Liver (tissue), 9 donors: ENCODE measurements around the gene PRPH2. TPM values are rescaled to one million over a fixed set of nuclear protein-coding genes. Genes with fewer than 3 reads are reported as not detected.

Experiments
- DNase-seq: peaks from one replicate; pipeline ENCODE4 v3.0.0-alpha.2; 2017; ENCODE audit warnings: low spot score
- H3K27ac ChIP-seq, 2 donors: one replicate each; pipeline ENCODE4 v1.7.0; 2013; ENCODE audit warnings: inconsistent platforms in 2 of 2, low read length in 2 of 2, control low read depth in 1 of 2, low read depth in 1 of 2, mild to moderate bottlenecking in 1 of 2
- H3K27me3 ChIP-seq, 4 donors: one replicate each; pipeline versions ENCODE4 v1.6.1 to v1.7.0; 2013; ENCODE audit warnings: low read length in 3 of 4, inconsistent platforms in 1 of 4, mild to moderate bottlenecking in 1 of 4, moderate library complexity in 1 of 4; ENCODE audit not compliant: control insufficient read depth in 4 of 4, insufficient read depth in 4 of 4
- H3K36me3 ChIP-seq, 4 donors: one replicate each; pipeline versions ENCODE4 v1.6.1 to v1.7.0; 2013; ENCODE audit warnings: low read length in 3 of 4, mild to moderate bottlenecking in 3 of 4, low read depth in 1 of 4, moderate library complexity in 1 of 4; ENCODE audit not compliant: control insufficient read depth in 4 of 4, insufficient read depth in 3 of 4
- H3K4me1 ChIP-seq, 4 donors: one replicate each; pipeline versions ENCODE4 v1.6.1 to v1.7.0; 2013; ENCODE audit warnings: low read length in 3 of 4, mild to moderate bottlenecking in 3 of 4, moderate library complexity in 1 of 4; ENCODE audit not compliant: control insufficient read depth in 4 of 4, insufficient read depth in 4 of 4
- H3K4me3 ChIP-seq, 3 donors: one replicate each; pipeline versions ENCODE4 v1.6.1 to v1.7.0; 2013; ENCODE audit warnings: low read length in 3 of 3, control low read depth in 1 of 3, low read depth in 1 of 3, mild to moderate bottlenecking in 1 of 3
- H3K9ac ChIP-seq, 2 donors: one replicate each; pipeline ENCODE4 v1.7.0; 2013; ENCODE audit warnings: low read length in 2 of 2, mild to moderate bottlenecking in 2 of 2, moderate library complexity in 2 of 2, control low read depth in 1 of 2, low read depth in 1 of 2
- H3K9me3 ChIP-seq, 4 donors: one replicate each; pipeline versions ENCODE4 v1.6.1 to v1.7.0; 2013; ENCODE audit warnings: low read length in 3 of 4; ENCODE audit not compliant: control insufficient read depth in 4 of 4
- FOXA1 ChIP-seq: IDR thresholded peaks from 2 replicates; pipeline ENCODE4 v1.6.1; 2016; ENCODE audit warnings: antibody characterized with exemption
- FOXA2 ChIP-seq: IDR thresholded peaks from 2 replicates; pipeline ENCODE4 v1.6.1; 2016; ENCODE audit warnings: antibody characterized with exemption
- GABPA ChIP-seq, 2 donors: IDR thresholded peaks in 1 of 2; conservative IDR thresholded peaks in 1 of 2; 2 replicates each; pipeline ENCODE4 v1.6.1; 2016; ENCODE audit warnings: antibody characterized with exemption in 2 of 2, mild to moderate bottlenecking in 1 of 2, moderate library complexity in 1 of 2
- NR2F2 ChIP-seq: IDR thresholded peaks from 2 replicates; pipeline ENCODE4 v1.6.1; 2016; ENCODE audit warnings: antibody characterized with exemption
- RAD21 ChIP-seq, 2 donors: IDR thresholded peaks; 2 replicates each; pipeline ENCODE4 v1.6.1; 2016; ENCODE audit warnings: antibody characterized with exemption in 2 of 2, mild to moderate bottlenecking in 2 of 2
- RXRA ChIP-seq, 2 donors: IDR thresholded peaks; 2 replicates each; pipeline ENCODE4 v1.6.1; 2017 to 2018; ENCODE audit warnings: antibody characterized with exemption in 2 of 2, mild to moderate bottlenecking in 1 of 2
- SP1 ChIP-seq: IDR thresholded peaks from 2 replicates; pipeline ENCODE4 v1.6.1; 2018; ENCODE audit warnings: antibody characterized with exemption, mild to moderate bottlenecking
- TAF1 ChIP-seq: conservative IDR thresholded peaks from 2 replicates; pipeline ENCODE4 v1.6.1; 2016; ENCODE audit warnings: antibody characterized with exemption, mild to moderate bottlenecking
- YY1 ChIP-seq: IDR thresholded peaks from 2 replicates; pipeline ENCODE4 v1.6.1; 2016; ENCODE audit warnings: antibody characterized with exemption, mild to moderate bottlenecking
- WGBS: extraction: QIAGEN DNeasy Blood & Tissue Kit; methylation state at CpG from one replicate; pipeline ENCODE4 v1.1.7; 2013; 5-methylcytosine and 5-hydroxymethylcytosine counted together
- polyA plus RNA-seq, 2 donors: library from polyadenylated mRNA; stranded (reverse) in 1 of 2; unstranded in 1 of 2; fragments of 200-250 nt in 1 of 2; fragments of >200 nt in 1 of 2; fragmentation: Nextera tagmentation in 1 of 2; extraction: Ambion mirVana in 1 of 2; gene quantifications; one replicate each; pipeline versions ENCODE4 v1.2.1 to v1.2.3, GENCODE V29; 2013 to 2015
- total RNA-seq, 2 donors: library from RNA; depleted of rRNA; stranded (reverse); fragments of >200 nt; gene quantifications; one replicate each; pipeline ENCODE4 v1.2.3, GENCODE V29; 2014
- TF ChIP-seq, protein P1 (sequence below): IDR thresholded peaks from 2 replicates; pipeline ENCODE4 v1.6.1; 2016; ENCODE audit warnings: antibody characterized with exemption
- TF ChIP-seq, protein P2 (sequence below): IDR thresholded peaks from 2 replicates; pipeline ENCODE4 v1.6.1; 2016; ENCODE audit warnings: antibody characterized with exemption, mild to moderate bottlenecking
- TF ChIP-seq, protein P3 (sequence below): fragments of 150-350 bp; IDR thresholded peaks from 2 replicates; pipeline ENCODE4 v1.5.1; 2017; ENCODE audit warnings: improper control_type of control experiment, low read depth, low read length; ENCODE audit not compliant: missing input control
- TF ChIP-seq, protein P4 (sequence below): IDR thresholded peaks from 2 replicates; pipeline ENCODE4 v1.6.1; 2016; ENCODE audit warnings: antibody characterized with exemption
- TF ChIP-seq, protein P5 (sequence below): IDR thresholded peaks from 2 replicates; pipeline ENCODE4 v1.6.1; 2016; ENCODE audit warnings: antibody characterized with exemption
- donor health status: healthy.
- donor health status: healthy.
- donor health status: healthy.
- donor health status: healthy.
- donor health status: healthy.

Gene PRPH2
- total and polyA plus RNA-seq, 4 donors, result 0.06 to 0.33 (median 0.13) TPM

DNA sequence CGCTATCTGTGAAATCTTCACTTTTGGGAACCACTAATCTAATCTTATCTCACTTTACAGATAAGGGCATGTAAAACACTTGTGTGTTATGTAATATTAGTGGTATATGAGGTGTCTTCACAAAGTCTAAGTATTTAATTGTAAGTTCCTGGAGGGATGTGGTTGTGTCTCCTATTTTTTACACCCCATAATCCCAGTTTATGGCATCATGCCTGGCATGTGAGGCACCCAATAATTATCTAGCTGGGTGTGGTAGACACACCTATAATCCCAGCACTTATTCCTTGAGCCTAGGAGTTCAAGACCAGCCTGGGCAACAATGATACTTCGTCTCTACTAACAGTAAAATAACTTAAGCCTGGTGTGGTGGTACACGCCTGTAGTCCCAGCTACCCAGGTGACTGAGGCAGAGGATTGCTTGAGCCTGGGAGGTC lies 40.0 kb upstream of the PRPH2 start:
- Histone ChIP-seq H3K9me3 (no peaks in the 10 kb centered on the region), H3K27ac (no peak overlapping the region), H3K4me1 (no peaks in the 10 kb centered on the region), H3K4me3 (no peak overlapping the region), H3K9ac (no peak overlapping the region), H3K36me3 (peaks cover 0 to 1% (median 0%) of the 10 kb centered on the region in 4 donors), H3K27me3 (no peaks in the 10 kb centered on the region)
- WGBS, result 92% methylated on average over 3 of the region's 3 CpGs
- DNase-seq, result no peak
- TF ChIP-seq, protein P1, sequence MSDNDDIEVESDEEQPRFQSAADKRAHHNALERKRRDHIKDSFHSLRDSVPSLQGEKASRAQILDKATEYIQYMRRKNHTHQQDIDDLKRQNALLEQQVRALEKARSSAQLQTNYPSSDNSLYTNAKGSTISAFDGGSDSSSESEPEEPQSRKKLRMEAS, result no peak
- no peak for TF ChIP-seq GABPA (IDR thresholded peaks at IDR 0.05 in 1 of 2, conservative IDR thresholded peaks at IDR 0.05 in 1 of 2)
- no peak for TF ChIP-seq FOXA1
- TF ChIP-seq, protein P2, sequence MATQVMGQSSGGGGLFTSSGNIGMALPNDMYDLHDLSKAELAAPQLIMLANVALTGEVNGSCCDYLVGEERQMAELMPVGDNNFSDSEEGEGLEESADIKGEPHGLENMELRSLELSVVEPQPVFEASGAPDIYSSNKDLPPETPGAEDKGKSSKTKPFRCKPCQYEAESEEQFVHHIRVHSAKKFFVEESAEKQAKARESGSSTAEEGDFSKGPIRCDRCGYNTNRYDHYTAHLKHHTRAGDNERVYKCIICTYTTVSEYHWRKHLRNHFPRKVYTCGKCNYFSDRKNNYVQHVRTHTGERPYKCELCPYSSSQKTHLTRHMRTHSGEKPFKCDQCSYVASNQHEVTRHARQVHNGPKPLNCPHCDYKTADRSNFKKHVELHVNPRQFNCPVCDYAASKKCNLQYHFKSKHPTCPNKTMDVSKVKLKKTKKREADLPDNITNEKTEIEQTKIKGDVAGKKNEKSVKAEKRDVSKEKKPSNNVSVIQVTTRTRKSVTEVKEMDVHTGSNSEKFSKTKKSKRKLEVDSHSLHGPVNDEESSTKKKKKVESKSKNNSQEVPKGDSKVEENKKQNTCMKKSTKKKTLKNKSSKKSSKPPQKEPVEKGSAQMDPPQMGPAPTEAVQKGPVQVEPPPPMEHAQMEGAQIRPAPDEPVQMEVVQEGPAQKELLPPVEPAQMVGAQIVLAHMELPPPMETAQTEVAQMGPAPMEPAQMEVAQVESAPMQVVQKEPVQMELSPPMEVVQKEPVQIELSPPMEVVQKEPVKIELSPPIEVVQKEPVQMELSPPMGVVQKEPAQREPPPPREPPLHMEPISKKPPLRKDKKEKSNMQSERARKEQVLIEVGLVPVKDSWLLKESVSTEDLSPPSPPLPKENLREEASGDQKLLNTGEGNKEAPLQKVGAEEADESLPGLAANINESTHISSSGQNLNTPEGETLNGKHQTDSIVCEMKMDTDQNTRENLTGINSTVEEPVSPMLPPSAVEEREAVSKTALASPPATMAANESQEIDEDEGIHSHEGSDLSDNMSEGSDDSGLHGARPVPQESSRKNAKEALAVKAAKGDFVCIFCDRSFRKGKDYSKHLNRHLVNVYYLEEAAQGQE, result no peak
- no peak for TF ChIP-seq NR2F2
- TF ChIP-seq YY1, result no peak
- TF ChIP-seq RXRA (IDR thresholded peaks at IDR 0.05), result no peak
- no peak for TF ChIP-seq SP1
- no peak for TF ChIP-seq FOXA2
- TF ChIP-seq, protein P3, sequence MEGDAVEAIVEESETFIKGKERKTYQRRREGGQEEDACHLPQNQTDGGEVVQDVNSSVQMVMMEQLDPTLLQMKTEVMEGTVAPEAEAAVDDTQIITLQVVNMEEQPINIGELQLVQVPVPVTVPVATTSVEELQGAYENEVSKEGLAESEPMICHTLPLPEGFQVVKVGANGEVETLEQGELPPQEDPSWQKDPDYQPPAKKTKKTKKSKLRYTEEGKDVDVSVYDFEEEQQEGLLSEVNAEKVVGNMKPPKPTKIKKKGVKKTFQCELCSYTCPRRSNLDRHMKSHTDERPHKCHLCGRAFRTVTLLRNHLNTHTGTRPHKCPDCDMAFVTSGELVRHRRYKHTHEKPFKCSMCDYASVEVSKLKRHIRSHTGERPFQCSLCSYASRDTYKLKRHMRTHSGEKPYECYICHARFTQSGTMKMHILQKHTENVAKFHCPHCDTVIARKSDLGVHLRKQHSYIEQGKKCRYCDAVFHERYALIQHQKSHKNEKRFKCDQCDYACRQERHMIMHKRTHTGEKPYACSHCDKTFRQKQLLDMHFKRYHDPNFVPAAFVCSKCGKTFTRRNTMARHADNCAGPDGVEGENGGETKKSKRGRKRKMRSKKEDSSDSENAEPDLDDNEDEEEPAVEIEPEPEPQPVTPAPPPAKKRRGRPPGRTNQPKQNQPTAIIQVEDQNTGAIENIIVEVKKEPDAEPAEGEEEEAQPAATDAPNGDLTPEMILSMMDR, result no peak
- TF ChIP-seq, protein P4, sequence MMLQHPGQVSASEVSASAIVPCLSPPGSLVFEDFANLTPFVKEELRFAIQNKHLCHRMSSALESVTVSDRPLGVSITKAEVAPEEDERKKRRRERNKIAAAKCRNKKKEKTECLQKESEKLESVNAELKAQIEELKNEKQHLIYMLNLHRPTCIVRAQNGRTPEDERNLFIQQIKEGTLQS, result no peak

DNA sequence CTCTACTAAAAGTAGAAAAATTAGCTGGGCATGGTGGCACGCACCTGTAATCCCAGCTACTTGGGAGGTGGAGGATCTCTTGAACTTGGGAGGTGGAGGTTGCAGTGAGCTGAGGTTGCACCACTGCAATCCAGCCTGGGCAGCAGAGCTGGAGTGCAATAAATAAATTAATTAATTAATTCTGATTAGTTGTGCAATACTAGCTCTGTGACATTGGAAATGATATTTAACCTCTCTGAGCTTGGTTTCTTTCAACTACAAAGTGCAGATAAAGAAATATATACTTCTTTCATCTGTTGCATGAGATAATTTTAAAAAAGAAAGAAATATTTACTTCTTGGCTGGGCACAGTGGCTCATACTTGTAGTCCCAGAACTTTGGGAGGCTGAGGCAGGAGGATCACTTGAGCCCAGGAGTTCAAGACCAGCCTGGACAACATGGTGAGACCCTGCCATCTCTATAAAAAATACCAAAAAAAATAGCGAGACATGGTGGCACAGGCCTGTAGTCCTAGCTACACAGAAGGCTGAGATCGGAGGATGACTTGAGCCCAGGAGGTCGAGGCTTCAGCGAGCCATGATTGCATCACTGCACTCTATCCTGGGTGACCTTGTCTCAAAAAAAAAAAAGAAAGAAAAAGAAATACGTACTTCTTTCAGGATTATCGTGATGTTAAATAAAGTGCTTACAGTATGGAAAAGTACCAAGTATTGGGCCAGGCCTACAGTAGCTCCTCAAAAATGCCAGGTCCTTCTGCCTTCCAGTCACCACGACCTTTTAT lies 39.1 kb upstream of the PRPH2 start:
- no peak for DNase-seq
- H3K27ac ChIP-seq, result no peak overlapping the region
- no peak overlapping the region for H3K4me3 ChIP-seq
- 85% methylated on average over 8 of the region's 8 CpGs for WGBS
- no peaks in the 10 kb centered on the region for H3K9me3 ChIP-seq
- H3K9ac ChIP-seq, result no peak overlapping the region
- TF ChIP-seq, protein P1, result no peak
- TF ChIP-seq, protein P4, result no peak
- no peak for TF ChIP-seq SP1
- TF ChIP-seq, protein P5, sequence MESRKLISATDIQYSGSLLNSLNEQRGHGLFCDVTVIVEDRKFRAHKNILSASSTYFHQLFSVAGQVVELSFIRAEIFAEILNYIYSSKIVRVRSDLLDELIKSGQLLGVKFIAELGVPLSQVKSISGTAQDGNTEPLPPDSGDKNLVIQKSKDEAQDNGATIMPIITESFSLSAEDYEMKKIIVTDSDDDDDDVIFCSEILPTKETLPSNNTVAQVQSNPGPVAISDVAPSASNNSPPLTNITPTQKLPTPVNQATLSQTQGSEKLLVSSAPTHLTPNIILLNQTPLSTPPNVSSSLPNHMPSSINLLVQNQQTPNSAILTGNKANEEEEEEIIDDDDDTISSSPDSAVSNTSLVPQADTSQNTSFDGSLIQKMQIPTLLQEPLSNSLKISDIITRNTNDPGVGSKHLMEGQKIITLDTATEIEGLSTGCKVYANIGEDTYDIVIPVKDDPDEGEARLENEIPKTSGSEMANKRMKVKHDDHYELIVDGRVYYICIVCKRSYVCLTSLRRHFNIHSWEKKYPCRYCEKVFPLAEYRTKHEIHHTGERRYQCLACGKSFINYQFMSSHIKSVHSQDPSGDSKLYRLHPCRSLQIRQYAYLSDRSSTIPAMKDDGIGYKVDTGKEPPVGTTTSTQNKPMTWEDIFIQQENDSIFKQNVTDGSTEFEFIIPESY, result no peak
- TF ChIP-seq RXRA (IDR thresholded peaks at IDR 0.05), result no peak
- no peak for TF ChIP-seq FOXA2
- no peak for TF ChIP-seq TAF1
- no peak for TF ChIP-seq RAD21 (IDR thresholded peaks at IDR 0.05)
- peaks cover 0 to 1% (median 0%) of the 10 kb centered on the region in 4 donors for H3K36me3 ChIP-seq
- no peaks in the 10 kb centered on the region for H3K4me1 ChIP-seq
- H3K27me3 ChIP-seq, result no peaks in the 10 kb centered on the region
